Upper lobe of left lung (tissue), 4 donors: ENCODE results near the gene TM9SF2.

Experiments used
- CTCF ChIP-seq, 6 experiments: fragments of 450-650 bp in 4 of 6; fragments of 200-600 bp in 2 of 6; sonication (generic) in 2 of 6; IDR thresholded peaks; one replicate each; pipeline ENCODE4 v1.5.1; 2016 to 2019; ENCODE audit warnings: antibody characterized with exemption in 6 of 6
- EP300 ChIP-seq, 4 donors: sonication (generic); formaldehyde crosslinking; IDR thresholded peaks; one replicate each; pipeline ENCODE4 v1.5.1; 2017; ENCODE audit warnings: antibody characterized with exemption in 4 of 4, control low read depth in 2 of 4
- POLR2AphosphoS5 ChIP-seq, 2 donors: sonication (generic); formaldehyde crosslinking; IDR thresholded peaks; one replicate each; pipeline ENCODE4 v1.5.1; 2017; ENCODE audit warnings: antibody characterized with exemption in 2 of 2

GRCh38 chr13:99542788-99543406, 41.6 kb downstream of the TM9SF2 start:
- TF ChIP-seq POLR2AphosphoS5 (IDR thresholded peaks at IDR 0.05): no peak
- TF ChIP-seq CTCF (IDR thresholded peaks at IDR 0.05): no peak
- TF ChIP-seq EP300 (IDR thresholded peaks at IDR 0.05): no peak
